ENCODE data around the gene ZDHHC4.

DNA sequence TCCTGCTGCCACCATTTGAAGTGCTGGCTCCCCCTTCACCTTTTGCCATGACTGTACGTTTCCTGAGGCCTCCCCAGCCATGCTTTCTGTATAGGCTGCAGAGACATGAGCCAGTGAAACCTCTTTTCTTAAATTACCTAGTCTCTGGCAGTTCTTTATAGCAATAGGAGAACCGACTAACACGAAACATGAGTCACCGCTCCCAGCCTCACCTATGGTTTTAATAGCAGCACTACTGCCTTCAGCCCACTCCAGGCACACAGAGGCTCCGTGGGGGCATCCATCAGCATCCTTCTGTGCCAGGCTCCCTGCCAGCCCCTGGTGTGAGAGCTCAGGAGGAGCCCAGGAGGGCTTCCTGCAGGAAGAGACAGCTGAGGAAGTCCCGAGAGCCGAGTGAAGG lies 54.4 kb downstream of the ZDHHC4 start:
- TF ChIP-seq POLR2A (IDR thresholded peaks at IDR 0.05) (no peak), CTCF (IDR thresholded peaks at IDR 0.05) (no peak), POLR2AphosphoS5 (IDR thresholded peaks at IDR 0.05) (no peak)

Data from transverse colon (tissue), 4 donors.